Astrocyte (in vitro differentiated cells and primary cell): ENCODE data around the gene FNDC3B. TPM values are rescaled to one million over a fixed set of nuclear protein-coding genes. Genes with fewer than 3 reads are reported as not detected.

Experiments
- DNase-seq: peaks from one replicate; pipeline ENCODE4 v3.0.0-alpha.2; 2010; ENCODE audit warnings: low read depth
- FAIRE-seq: peaks from 2 replicates; lab custom pipeline; 2011; peaks lifted over from hg19 to GRCh38; lab: Jason Lieb, UNC
- H2AFZ ChIP-seq: 2 replicates; pipeline ENCODE4 v1.6.0; 2012; ENCODE audit warnings: low read depth, low read length, inconsistent platforms
- H3K27ac ChIP-seq: 2 replicates; pipeline ENCODE4 v1.5.1; 2011; ENCODE audit warnings: low read depth, low read length, inconsistent platforms
- H3K27me3 ChIP-seq: 2 replicates; pipeline ENCODE4 v1.6.0; 2011; ENCODE audit warnings: low read length, inconsistent platforms; ENCODE audit not compliant: insufficient read depth
- H3K36me3 ChIP-seq: 2 replicates; pipeline ENCODE4 v1.5.1; 2011; ENCODE audit warnings: low read length, inconsistent platforms; ENCODE audit not compliant: insufficient read depth
- H3K4me1 ChIP-seq: 2 replicates; pipeline ENCODE4 v1.5.1; 2011; ENCODE audit warnings: low read length, inconsistent platforms; ENCODE audit not compliant: insufficient read depth
- H3K4me2 ChIP-seq: 2 replicates; pipeline ENCODE4 v1.6.0; 2012; ENCODE audit warnings: low read length, inconsistent platforms
- H3K4me3 ChIP-seq: 2 replicates; pipeline ENCODE4 v1.5.1; 2011; ENCODE audit warnings: low read depth, mild to moderate bottlenecking, low read length, inconsistent platforms; ENCODE audit not compliant: insufficient read depth
- H3K79me2 ChIP-seq: 2 replicates; pipeline ENCODE4 v1.6.0; 2012; ENCODE audit warnings: mild to moderate bottlenecking, low read length, inconsistent platforms; ENCODE audit not compliant: insufficient read depth
- H3K9ac ChIP-seq: 2 replicates; pipeline ENCODE4 v1.6.0; 2012; ENCODE audit warnings: mild to moderate bottlenecking, low read length, inconsistent platforms
- H3K9me3 ChIP-seq: 2 replicates; pipeline ENCODE4 v1.5.1; 2012; ENCODE audit warnings: low read depth, mild to moderate bottlenecking, low read length, inconsistent platforms; ENCODE audit not compliant: insufficient read depth
- H4K20me1 ChIP-seq: 2 replicates; pipeline ENCODE4 v1.6.0; 2012; ENCODE audit warnings: low read length, inconsistent platforms; ENCODE audit not compliant: insufficient read depth
- H3K27ac Mint-ChIP-seq: one replicate; pipeline ENCODE4 v1.8.0; 2021; ENCODE audit warnings: mild to moderate bottlenecking, mixed read lengths; ENCODE audit not compliant: unreplicated experiment
- H3K27me3 Mint-ChIP-seq: one replicate; pipeline ENCODE4 v1.8.0; 2021; ENCODE audit warnings: low read depth, mixed read lengths; ENCODE audit not compliant: unreplicated experiment
- H3K36me3 Mint-ChIP-seq: one replicate; pipeline ENCODE4 v1.8.0; 2021; ENCODE audit warnings: low read depth, mixed read lengths; ENCODE audit not compliant: unreplicated experiment
- H3K4me1 Mint-ChIP-seq: one replicate; pipeline ENCODE4 v1.8.0; 2021; ENCODE audit warnings: low read depth, mixed read lengths; ENCODE audit not compliant: unreplicated experiment
- H3K4me3 Mint-ChIP-seq: one replicate; pipeline ENCODE4 v1.8.0; 2021; ENCODE audit warnings: mild to moderate bottlenecking, moderate library complexity, mixed read lengths; ENCODE audit not compliant: unreplicated experiment
- H3K9me3 Mint-ChIP-seq: one replicate; pipeline ENCODE4 v1.8.0; 2021; ENCODE audit warnings: mild to moderate bottlenecking, mixed read lengths; ENCODE audit not compliant: unreplicated experiment
- EZH2 ChIP-seq: IDR thresholded peaks from 2 replicates; pipeline ENCODE4 v1.6.1; 2012; ENCODE audit warnings: mild to moderate bottlenecking, low read length, inconsistent platforms; ENCODE audit not compliant: insufficient read depth
- total RNA-seq: library from RNA; stranded (reverse); gene quantifications from 2 replicates; pipeline ENCODE4 v1.2.1, GENCODE V29; 2021
- TF ChIP-seq, protein P1 (sequence below): IDR thresholded peaks from 2 replicates; pipeline ENCODE4 v1.5.1; 2011; ENCODE audit warnings: low read depth, mild to moderate bottlenecking, inconsistent platforms, low read length, moderate library complexity; ENCODE audit not compliant: insufficient read depth

The FNDC3B gene
- total RNA-seq, 1 donor from 2014 or later = 327 TPM

DNA sequence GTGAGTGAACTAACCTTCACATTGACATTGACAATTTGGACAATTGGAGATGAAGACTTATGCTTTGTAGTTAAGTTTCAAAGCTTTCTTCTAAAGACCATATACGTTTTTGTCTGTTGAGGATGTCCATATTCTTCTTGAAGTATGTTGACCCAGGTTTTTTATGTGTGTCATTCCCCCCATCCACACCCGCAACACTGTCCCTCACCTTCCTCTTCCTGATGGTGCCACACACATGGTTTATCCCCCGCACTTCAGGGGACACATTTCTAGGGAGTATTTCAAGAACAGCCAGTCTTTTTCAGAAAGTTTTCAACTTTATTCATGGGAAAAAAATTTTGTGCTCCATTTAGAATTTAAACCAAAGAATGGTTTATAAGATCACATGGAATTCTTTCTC lies 303.7 kb downstream of the FNDC3B start:
- Histone ChIP-seq H3K36me3 (peaks cover 72% of the 10 kb centered on the region), H3K4me3 (no peak overlapping the region), H3K4me1 (peaks cover 2% of the 10 kb centered on the region), H3K4me2 (no peak overlapping the region), H3K9me3 (no peaks in the 10 kb centered on the region), H3K27ac (no peak overlapping the region), H4K20me1 (peaks cover 57% of the 10 kb centered on the region), H3K27me3 (no peaks in the 10 kb centered on the region), H2AFZ (no peak overlapping the region), H3K9ac (no peak overlapping the region), H3K79me2 (no peaks in the 10 kb centered on the region)
- Mint-ChIP-seq H3K27me3 (no peaks in the 10 kb centered on the region), H3K36me3 (peaks cover 16% of the 10 kb centered on the region), H3K4me3 (no peak overlapping the region), H3K4me1 (peaks cover 3% of the 10 kb centered on the region), H3K9me3 (no peaks in the 10 kb centered on the region), H3K27ac (peak overlapping the region; percentile 84)
- FAIRE-seq = no peak
- no peak for TF ChIP-seq EZH2
- TF ChIP-seq, protein P1, sequence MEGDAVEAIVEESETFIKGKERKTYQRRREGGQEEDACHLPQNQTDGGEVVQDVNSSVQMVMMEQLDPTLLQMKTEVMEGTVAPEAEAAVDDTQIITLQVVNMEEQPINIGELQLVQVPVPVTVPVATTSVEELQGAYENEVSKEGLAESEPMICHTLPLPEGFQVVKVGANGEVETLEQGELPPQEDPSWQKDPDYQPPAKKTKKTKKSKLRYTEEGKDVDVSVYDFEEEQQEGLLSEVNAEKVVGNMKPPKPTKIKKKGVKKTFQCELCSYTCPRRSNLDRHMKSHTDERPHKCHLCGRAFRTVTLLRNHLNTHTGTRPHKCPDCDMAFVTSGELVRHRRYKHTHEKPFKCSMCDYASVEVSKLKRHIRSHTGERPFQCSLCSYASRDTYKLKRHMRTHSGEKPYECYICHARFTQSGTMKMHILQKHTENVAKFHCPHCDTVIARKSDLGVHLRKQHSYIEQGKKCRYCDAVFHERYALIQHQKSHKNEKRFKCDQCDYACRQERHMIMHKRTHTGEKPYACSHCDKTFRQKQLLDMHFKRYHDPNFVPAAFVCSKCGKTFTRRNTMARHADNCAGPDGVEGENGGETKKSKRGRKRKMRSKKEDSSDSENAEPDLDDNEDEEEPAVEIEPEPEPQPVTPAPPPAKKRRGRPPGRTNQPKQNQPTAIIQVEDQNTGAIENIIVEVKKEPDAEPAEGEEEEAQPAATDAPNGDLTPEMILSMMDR = no peak
- DNase-seq = no peak

GRCh38 chr3:172343979-172344378 lies 304.6 kb downstream of the FNDC3B start:
- no peaks in the 10 kb centered on the region for H3K27me3 Mint-ChIP-seq
- H3K4me1 Mint-ChIP-seq = peaks cover 9% of the 10 kb centered on the region
- Histone ChIP-seq H3K4me3 (no peak overlapping the region), H3K79me2 (no peaks in the 10 kb centered on the region), H3K27me3 (no peaks in the 10 kb centered on the region), H4K20me1 (peaks cover 59% of the 10 kb centered on the region), H3K36me3 (peaks cover 76% of the 10 kb centered on the region), H3K4me2 (no peak overlapping the region), H3K9ac (no peak overlapping the region), H2AFZ (no peak overlapping the region), H3K27ac (no peak overlapping the region), H3K9me3 (no peaks in the 10 kb centered on the region), H3K4me1 (peaks cover 2% of the 10 kb centered on the region)
- no peak overlapping the region for H3K27ac Mint-ChIP-seq
- FAIRE-seq (no peak), DNase-seq (no peak)
- no peak overlapping the region for H3K4me3 Mint-ChIP-seq
- H3K9me3 Mint-ChIP-seq = no peaks in the 10 kb centered on the region
- no peak for TF ChIP-seq EZH2
- TF ChIP-seq, protein P1 = no peak
- peaks cover 13% of the 10 kb centered on the region for H3K36me3 Mint-ChIP-seq

DNA sequence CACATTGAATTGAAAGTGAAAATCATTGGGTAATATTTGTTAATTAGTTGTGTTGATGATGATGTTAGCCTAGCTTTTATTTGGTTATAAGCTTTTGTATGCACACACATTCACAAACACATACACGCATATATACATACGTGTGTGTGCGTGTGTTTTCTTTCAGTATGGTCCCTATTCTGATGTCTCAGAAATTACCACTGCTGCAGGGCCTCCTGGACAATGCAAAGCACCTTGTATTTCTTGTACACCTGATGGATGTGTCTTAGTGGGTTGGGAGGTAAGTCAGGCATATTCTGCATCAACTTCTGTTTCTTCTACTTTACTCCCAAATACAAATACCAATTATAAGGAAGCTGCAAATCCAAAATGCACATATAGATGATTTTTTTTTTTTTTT lies 306.8 kb downstream of the FNDC3B start:
- DNase-seq (no peak), FAIRE-seq (no peak)
- no peak overlapping the region for H3K4me2 ChIP-seq
- H3K36me3 ChIP-seq = peaks cover 80% of the 10 kb centered on the region
- peaks cover 2% of the 10 kb centered on the region for H3K4me1 ChIP-seq
- H3K9me3 Mint-ChIP-seq = no peaks in the 10 kb centered on the region
- H4K20me1 ChIP-seq = peaks cover 52% of the 10 kb centered on the region
- H3K79me2 ChIP-seq = no peaks in the 10 kb centered on the region
- no peak overlapping the region for H3K4me3 Mint-ChIP-seq
- H3K27ac ChIP-seq = no peak overlapping the region
- TF ChIP-seq EZH2 = no peak
- TF ChIP-seq, protein P1 = no peak
- H3K27ac Mint-ChIP-seq = no peak overlapping the region
- H3K9ac ChIP-seq = no peak overlapping the region
- no peak overlapping the region for H3K4me3 ChIP-seq
- no peaks in the 10 kb centered on the region for H3K27me3 ChIP-seq
- no peaks in the 10 kb centered on the region for H3K27me3 Mint-ChIP-seq
- no peaks in the 10 kb centered on the region for H3K9me3 ChIP-seq
- H3K4me1 Mint-ChIP-seq = peaks cover 13% of the 10 kb centered on the region
- H2AFZ ChIP-seq = no peak overlapping the region
- H3K36me3 Mint-ChIP-seq = peaks cover 23% of the 10 kb centered on the region
